HG03139 (cell line): ENCODE data around the gene HYAL2.

Experiments
- ATAC-seq: cut with Tn5 transposase; IDR thresholded peaks from one replicate; pipeline ENCODE4 v1.9.1; 2021; ENCODE audit not compliant: unreplicated experiment

HYAL2 gene, protein sequence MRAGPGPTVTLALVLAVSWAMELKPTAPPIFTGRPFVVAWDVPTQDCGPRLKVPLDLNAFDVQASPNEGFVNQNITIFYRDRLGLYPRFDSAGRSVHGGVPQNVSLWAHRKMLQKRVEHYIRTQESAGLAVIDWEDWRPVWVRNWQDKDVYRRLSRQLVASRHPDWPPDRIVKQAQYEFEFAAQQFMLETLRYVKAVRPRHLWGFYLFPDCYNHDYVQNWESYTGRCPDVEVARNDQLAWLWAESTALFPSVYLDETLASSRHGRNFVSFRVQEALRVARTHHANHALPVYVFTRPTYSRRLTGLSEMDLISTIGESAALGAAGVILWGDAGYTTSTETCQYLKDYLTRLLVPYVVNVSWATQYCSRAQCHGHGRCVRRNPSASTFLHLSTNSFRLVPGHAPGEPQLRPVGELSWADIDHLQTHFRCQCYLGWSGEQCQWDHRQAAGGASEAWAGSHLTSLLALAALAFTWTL

DNA sequence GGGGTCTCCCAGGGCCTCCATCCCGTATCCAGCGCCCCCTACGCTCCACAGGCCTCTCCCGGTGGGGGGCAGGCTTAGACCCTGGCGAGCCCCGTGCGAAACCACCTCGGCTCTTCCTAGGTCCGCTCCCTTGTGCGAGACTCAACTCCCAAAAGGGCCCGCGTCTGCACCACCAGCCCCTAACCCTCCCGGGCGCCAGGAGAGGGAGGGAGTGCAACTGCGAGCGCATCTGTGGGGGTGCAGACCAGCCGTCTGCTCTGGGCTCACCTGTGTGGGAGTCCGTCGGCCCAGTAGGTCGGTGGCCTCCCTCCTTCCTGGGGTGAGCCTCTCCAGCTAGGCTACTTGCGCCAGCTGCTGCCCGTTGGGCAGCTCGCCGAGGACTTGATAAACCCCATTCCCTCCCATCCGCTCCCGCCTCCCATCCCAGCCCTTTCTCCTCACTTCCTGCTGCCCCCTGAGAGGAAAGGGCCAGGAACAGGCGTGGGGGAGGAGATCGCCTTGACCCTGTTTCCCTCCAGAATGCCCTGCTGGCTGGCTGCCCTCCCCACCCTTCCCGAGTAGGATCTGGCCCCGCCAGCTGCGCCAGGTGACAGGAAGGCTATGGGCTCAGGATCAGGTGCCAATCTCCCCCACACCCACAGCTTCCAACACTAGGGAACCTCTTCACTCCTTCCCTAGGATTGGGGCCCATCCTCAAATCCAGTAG lies at the start of gene HYAL2:
Gene HYAL2 (minus strand): TSS at position 360 of the 706 bp plus-strand sequence. CDS start 2,256 bp downstream, outside the sequence.
- ATAC-seq = no peak

DNA sequence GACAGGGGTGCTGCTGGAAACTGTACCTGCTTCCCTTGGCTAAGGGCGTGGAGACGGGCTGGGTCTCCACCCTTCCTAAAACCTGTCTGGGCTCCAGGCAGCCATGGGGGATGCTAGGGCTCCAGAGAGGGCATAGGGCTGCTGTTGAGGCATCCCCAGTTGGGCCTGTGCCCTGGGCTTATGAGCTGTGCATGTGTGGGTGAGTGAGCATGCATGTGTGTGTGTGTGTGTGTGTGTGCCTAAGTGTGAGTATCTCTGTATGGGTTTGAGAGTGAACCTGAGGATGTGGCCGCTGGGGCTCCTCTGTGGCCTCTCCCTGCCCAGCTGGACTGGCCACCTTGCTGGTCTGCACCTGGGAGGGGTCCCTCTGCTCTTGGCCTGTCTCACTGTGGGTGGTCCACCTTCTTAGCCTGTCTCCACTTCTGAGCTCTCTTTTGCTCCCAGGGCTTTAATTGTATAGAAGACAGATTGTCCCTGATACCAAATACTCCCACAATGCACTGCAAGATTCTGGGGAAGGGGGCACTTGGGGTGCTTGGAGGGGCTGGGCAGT lies 48.7 kb upstream of the HYAL2 start:
- no peak for ATAC-seq

DNA sequence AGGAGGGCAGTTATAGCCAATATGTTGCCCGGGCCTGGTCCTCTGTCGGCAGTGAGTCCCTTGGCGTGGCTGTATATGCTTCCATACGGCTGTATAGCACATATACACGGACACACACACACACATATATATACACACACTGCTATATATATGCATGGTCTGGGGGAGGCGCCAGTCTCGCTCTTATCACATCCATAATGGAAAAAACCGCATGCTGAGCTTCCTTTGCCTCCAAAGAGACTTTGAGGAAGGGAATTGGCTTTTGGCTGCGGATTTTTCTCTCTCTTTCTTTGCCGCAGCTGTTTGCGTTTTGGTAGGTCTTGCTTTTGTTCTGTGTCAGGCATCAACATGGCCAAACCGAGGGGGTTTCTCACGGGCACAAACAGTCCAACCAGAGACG lies 48.0 kb upstream of the HYAL2 start:
- no peak for ATAC-seq

DNA sequence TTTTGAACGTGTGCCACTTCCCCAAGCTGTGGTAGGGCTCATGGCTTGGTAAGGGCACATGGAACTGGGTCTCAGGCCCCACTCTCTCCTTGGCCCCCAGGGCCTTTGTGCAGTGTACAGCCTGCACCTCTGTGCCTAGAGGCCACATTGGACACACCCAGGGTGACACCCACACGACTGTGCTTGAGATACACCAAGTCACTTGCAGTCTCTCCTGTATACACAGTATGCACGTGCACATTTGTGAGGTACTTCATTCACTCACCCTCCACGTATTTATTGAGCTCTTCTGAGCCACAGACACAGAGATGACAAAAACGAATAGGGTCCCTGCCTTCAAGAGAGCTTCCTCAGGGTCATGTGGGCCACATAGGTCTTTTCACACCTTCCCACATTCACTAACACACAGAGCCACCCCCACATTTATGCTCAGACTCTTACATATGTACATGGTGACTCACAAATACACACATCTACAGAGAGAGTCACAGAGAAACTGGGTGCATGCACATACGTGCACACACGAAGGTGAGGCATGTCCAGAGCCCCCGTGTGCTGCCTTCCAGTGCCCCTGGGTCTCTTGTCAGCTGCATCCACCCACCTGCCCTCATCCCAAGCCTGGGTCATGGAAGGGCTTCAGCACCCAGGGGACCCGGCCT lies 46.6 kb upstream of the HYAL2 start:
- ATAC-seq = no peak

DNA sequence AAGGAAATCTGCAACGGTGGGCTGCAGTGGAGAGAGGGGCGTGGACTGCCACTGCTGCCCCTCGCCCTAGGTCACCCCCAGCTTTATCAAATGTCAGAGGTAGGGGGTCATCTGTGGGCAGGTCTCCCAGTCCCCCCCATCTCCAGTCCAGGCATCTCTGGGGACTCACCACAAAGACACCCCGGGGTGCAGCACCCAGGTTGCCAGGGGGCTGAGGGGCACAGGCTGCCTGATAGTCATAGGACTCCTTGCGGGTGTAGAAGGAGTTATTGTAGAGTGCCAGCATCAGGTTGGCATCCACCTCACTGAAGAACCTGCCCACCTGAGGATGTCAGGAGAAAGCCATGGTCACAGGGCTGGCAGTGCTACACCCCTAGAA lies 43.3 kb upstream of the HYAL2 start:
- ATAC-seq = no peak

DNA sequence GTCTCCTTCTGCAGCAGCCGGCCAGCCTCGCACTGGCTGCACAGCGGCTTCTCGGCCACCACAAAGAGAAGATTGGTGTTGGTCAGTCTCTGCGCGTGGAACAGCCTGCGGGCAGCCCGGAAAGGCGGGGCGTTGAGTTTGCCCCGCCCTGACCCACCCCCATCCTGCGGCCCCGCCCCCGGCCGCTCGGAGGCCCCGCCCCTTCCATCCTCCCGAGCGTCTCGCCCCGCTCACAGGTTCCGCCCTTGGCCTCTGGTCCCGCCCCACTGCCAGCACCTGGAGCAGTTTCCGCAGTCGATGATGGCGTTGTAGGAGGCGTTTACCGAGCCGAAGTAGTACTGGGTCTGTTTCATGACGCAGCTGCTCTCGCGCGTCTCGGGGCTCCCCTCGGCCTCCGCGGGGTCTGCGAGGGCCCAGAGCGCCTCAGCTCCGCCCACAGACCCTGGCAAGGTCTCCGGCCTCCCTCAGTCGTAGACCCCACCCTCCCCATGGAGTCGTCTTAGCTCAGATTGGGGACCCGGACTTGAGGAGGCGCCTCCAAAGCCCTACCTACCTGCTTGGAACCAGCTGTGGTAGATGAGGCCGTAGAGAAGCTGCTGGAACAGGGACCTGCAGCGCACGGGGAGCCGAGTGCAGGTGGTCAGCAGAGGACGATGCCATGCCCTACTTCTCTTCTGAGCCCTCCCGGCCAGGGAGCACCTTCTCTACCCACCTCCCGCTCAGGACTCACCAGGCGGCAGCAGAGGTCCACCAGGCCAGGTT lies 42.7 kb upstream of the HYAL2 start:
- peak; percentile 85 for ATAC-seq

DNA sequence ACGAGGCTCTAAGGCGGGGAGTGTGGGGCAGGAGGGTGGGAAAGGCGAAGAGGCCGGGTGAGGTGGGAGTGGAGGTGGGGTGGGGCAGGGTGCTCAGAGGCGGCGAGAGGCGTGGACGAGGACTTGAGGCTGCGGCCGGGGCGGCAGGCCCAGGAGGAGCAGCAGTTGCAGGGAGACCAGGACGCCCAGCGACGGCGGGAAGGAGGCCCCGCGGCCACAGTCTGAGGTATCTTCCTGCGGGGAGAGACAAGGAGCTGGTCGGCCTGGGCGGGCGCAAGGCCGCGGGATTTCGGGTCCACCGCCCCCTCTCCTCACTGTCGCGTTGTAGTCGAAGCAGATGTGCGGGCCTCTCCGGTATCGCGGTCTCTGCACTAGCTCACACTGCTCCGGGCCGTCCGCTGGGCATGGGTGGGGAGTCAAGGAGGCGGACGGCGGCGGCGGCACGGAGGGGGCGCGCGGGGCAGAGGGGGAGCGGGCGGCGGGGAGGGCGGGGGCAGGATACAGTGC lies 42.1 kb upstream of the HYAL2 start:
- ATAC-seq = no peak

DNA sequence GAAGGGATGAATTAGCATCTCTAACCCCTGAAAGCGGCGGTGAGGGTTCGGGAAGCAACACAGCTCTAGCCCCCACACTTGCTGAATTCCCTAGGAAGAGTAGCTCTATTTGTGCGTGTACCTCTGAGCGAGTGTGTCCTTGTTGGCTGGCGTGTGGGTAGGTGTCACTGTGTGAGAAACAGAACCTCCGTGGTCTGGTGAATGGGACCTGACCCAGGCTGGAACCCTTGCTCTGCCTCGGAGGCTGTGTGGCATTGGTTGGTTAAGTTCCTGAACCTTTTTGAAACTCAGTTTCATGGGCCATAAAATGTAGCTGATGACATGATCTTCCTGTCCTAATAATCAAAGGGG lies 37.2 kb upstream of the HYAL2 start:
- ATAC-seq = no peak

DNA sequence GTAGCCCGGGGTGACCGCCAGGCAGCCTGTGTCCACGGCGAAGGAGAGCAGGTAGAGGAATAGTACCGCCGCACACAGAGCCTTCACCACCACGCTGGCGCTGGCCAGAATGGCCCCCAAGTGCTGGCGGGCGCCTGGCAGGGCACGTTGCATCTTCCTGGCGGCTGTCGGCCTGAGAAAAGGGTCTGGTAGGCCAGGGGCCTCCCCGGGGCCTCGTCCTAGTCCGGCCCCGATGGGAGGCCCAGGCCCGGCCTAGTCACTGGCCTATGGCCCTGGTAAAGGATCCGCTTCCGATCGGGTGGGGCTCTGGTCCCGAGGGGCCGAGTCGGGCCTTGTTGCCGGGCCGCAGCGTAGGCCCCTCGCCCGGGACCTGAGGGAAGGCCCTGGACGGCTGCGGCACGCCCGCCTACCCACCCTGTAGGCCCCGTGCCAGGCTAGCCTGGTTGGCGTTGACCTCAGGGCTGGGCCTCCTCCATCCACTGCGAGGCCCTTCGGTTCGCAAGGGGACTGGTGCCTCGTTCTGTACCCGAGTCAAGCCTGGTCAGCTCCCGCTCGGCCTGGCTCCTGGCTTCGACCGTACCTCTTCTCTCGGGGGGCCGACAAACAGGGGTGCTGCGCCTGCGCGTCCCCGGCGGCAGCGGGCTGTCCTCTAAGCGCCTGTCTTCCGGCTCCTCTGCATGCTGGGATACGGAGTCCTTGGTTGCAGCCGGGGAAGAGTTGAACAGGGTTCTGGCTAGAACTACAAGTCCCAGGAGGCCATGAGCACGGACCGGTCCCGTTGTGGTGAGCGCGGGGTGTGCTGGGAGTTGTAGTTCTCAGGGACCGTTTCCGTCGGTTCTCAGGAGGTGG lies 36.6 kb upstream of the HYAL2 start, which contains the start of gene TMEM115:
Gene TMEM115 (minus strand): TSS at position 611 of the 849 bp plus-strand sequence. CDS start 458 bp downstream, at position 153.
- peak; percentile 99 for ATAC-seq

DNA sequence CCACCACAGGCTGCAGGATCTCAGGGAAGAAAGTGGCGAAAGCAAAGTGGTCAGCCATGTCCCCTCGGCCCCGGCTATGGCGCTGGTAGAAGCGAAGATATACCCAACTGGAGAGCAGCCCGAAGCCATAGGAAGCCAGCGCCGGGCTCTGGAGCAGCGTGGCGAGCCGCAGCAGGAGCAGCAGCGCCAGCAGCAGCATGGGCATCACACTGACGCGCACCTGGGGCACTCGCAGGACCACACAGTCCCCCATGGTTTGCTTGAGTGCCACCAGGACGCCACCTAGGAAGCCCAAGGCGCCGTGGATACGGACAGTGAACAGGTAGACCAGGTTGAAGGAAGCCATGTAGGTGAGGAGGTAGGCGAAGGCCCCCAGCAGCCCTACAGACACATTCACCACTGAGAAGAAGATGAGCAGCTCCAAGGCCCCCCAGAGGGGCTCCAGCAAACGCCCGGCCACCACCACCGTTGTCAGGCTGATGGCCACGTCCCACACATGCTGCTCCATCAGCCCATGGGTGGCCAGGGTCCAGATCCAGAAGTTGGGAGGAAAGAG lies 35.9 kb upstream of the HYAL2 start:
- ATAC-seq = no peak

DNA sequence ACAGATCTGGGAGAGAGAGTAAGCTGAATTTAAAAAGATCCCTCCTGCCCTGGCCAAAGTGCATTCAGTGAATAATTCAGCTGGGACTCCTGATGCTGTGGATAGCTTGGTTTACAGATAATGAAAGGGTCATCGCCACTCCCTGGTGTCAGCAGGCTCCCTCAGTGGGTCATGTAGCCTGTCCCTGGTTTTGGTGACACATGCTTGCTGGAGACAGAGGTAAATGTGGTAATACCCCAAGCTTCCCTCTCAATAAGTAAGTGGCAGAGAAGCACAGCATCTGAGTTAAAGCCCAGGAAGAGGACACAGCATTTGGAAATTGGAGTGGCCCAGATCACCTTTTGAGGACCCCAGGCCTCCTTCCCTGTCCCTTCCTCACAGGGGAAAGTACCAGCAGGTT lies 34.9 kb upstream of the HYAL2 start:
- no peak for ATAC-seq

DNA sequence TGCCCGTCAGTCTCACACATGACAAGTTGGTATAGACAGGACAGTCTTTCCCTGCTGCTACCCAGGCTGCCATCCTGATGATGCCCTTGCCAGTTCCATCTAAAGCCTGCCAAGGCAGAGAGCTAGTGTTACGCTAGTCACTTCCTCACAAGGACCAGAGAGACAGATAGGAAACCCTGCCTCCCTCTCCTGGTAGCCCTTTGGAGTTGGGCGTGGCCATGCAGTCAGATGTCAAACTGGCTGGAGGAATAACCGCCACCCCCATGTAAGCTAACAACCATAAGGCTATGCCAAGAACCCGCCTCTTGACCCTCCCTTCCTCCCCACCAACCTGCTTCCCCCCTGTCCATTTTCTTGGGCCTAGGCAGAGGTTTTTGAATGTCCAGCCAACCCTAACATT lies 34.0 kb upstream of the HYAL2 start:
- no peak for ATAC-seq

DNA sequence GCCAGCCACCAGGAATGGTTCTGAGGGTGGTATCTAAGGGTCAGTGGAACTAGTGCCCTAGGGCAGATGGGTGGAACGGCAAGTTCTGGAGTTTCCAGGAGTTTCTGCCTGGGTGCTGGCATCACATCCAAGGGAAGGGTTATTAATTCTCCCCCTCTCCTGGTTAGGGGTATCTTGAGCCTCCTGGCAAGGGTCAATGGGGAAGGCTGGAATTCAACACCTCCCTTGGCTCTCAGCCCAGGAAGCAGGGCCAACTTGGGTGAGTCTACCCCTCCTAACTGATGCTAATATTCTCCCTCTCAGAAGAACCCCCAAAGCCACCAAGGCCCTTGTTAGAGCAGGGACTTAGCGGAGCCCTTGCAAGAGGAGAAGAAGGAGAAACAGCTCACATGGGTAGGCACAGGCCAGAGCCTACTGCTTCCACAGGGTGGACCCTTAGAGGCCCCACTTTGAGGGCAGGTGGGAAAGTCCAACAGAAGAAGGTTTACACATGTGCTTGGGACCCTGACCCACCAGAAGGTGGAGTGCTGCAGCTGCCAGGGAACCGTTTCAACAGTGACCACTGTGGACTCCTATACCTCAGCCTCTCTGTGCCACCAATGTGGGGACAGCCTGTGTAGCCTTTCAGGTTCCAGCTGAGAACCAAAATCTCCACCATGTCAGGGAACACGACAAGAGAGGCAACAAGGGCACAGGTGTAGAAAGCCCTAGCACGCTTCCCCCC lies 33.4 kb upstream of the HYAL2 start:
- ATAC-seq = no peak

DNA sequence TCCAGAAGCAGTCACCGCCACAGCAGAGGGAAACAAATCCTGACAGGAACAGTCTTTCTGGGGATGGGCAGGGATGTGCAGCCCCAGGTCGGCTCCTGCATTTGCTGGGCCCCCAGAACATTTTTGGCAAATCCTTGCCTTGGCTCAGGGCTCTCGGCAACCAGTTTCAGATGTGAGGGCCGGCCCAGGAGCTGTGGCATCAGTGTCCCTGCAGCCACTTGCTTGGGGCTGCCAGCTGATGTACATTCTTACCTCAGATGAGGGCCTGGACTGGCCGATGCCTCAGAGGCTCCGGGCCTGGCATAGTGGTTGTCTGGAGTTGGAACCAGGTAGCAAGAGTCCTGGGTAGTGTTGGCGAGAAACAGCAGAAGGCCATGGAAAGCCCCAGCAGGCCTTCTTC lies 32.3 kb upstream of the HYAL2 start:
- no peak for ATAC-seq

DNA sequence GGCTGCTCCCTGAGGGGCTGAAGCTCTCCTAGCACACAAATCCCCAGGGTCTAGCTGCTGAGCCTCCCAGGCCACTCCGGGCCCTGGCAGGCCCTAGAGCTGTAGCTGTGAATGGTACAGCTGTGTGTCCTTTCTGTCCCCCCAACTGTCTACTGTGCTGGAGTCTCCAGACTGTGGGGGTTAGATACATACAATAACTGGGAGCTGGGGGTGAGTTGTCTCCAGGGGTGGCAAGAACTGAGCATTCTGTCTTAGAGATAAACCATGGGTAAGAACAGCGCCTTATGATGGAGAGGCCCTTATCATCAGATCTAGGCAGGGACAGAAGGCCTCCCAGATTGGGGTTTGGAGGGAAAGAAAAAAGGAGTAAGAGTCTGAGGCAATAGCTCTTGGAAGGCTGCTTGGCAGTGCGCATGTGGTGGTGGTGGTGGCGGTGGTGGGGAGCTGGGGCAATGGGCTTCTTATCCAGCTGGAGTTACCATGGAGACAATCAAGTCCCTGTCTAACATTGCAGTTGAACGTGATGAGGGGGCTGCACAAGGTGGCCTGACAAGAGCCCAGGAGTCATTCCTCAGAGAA lies 31.7 kb upstream of the HYAL2 start:
- no peak for ATAC-seq

DNA sequence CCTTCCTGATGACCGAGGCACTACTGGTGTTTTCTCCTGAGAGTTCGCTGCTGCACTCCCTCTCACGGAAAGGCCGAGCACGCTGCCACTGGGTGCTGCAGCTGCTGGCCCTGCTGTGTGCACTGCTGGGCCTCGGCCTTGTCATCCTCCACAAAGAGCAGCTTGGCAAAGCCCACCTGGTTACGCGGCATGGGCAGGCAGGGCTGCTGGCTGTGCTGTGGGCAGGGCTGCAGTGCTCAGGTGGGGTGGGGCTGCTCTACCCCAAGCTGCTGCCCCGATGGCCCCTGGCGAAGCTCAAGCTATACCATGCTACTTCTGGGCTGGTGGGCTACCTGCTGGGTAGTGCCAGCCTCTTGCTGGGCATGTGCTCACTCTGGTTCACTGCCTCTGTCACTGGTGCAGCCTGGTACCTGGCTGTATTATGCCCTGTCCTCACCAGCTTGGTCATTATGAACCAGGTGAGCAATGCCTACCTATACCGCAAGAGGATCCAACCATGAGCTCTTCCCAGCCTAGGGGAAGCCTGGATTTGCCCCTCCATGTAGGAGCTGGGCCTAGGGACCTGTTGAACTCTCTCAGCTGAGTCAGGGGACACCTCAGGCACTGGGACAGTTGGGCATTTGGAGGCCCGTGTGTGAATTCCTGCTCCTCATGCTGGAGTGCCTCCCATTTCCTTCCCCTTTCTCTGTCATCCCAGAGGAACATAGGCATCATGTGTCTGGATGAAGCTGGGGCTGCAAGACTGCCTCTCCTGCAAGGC lies 30.9 kb upstream of the HYAL2 start:
- ATAC-seq = no peak

DNA sequence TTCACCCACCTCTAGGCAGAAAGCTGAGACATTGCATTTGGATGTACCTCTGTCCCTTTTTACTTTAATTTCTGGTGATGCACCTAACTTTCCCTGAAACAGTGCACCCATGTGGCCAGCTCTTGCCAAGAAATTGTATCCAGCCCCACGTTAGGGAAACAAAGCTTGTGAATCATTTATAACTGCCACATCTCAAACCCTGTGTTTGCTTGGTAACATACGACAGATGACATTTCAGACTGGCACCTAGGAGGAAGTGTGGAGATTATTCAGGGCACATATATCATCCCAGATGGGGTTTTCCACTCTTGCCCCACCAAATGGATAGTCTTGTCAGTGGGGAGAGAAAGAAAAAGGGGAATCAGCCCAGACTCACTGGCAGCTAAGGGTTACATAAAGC lies 30.2 kb upstream of the HYAL2 start:
- no peak for ATAC-seq

DNA sequence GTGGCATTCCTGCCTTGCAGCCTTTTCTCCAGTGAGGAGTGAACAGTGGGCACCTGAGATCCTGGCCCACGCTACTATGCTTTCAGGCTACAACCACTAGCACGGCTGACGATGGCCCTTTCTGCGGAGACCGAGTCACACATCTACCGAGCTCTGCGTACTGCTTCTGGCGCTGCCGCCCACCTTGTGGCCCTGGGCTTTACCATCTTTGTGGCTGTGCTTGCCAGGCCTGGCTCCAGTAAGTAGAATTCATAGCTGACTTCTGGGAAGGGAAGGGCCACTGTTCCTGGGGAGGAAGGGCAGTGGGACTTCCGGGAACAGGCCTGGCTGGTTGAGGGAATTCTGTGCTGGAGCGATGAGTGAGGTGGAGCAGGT lies 28.8 kb upstream of the HYAL2 start:
- ATAC-seq = no peak
